OCI-LY7 (cell line): ENCODE results near the gene RANBP9. TPM values are rescaled to one million over a fixed set of nuclear protein-coding genes. Genes with fewer than 3 reads are reported as not detected.

Experiments used
- BruUV-seq: library from RNA; stranded (reverse); fragments of 400-500 nt; replicated peaks from 2 replicates; lab custom pipeline; 2021; lab: Mats Ljungman, UMichigan
- CTCF ChIA-PET: fragments of 300-600 bp; sonication (Branson Sonifier 250); formaldehyde crosslinking; loops from one replicate; lab custom pipeline; 2022; ENCODE audit warnings: antibody characterized with exemption; ENCODE audit not compliant: unreplicated experiment; lab: Charles Lee
- POLR2A ChIA-PET: fragments of 300-600 bp; sonication (Branson Sonifier 250); formaldehyde crosslinking; loops from one replicate; lab custom pipeline; 2022; ENCODE audit warnings: antibody characterized with exemption; lab: Charles Lee
- DNase-seq: peaks from one replicate; pipeline ENCODE4 v3.0.0-alpha.2; 2015; ENCODE audit warnings: low spot score
- H2AFZ ChIP-seq: fragments of 200-600 bp; sonication (generic), shearing (Covaris generic); 2 replicates; pipeline ENCODE4 v1.6.1; 2014; ENCODE audit warnings: mild to moderate bottlenecking, antibody characterized with exemption, low read length, moderate library complexity
- H3K27ac ChIP-seq: fragments of 200-600 bp; sonication (generic); 2 replicates; pipeline ENCODE4 v1.5.1; 2014; ENCODE audit warnings: mixed run types, low read depth, mild to moderate bottlenecking, moderate library complexity, low read length, inconsistent platforms; ENCODE audit not compliant: poor library complexity, severe bottlenecking
- H3K36me3 ChIP-seq: fragments of 200-600 bp; sonication (generic); 2 replicates; pipeline ENCODE4 v1.6.1; 2014; ENCODE audit warnings: mild to moderate bottlenecking, antibody characterized with exemption, low read length, moderate library complexity, mixed read lengths; ENCODE audit not compliant: insufficient read depth
- H3K4me1 ChIP-seq: fragments of 200-600 bp; sonication (generic); 2 replicates; pipeline ENCODE4 v1.5.1; 2014; ENCODE audit warnings: mild to moderate bottlenecking, low read length; ENCODE audit not compliant: insufficient read depth, poor library complexity, severe bottlenecking
- H3K4me2 ChIP-seq: fragments of 200-600 bp; sonication (generic); 2 replicates; pipeline ENCODE4 v1.6.1; 2014; ENCODE audit warnings: mild to moderate bottlenecking, low read length
- H3K4me3 ChIP-seq: fragments of 200-600 bp; sonication (generic); 2 replicates; pipeline ENCODE4 v1.5.1; 2014; ENCODE audit warnings: mild to moderate bottlenecking, low read depth, low read length; ENCODE audit not compliant: poor library complexity, severe bottlenecking
- H3K79me2 ChIP-seq: fragments of 200-600 bp; sonication (generic); 2 replicates; pipeline ENCODE4 v1.6.1; 2016; ENCODE audit warnings: low read depth, mild to moderate bottlenecking, low read length, moderate library complexity, mixed read lengths; ENCODE audit not compliant: insufficient read depth
- H3K9me2 ChIP-seq: fragments of 200-600 bp; sonication (generic); 2 replicates; pipeline ENCODE4 v1.6.1; 2016; ENCODE audit warnings: mild to moderate bottlenecking, low read length, mixed read lengths; ENCODE audit not compliant: insufficient read depth
- H3K9me3 ChIP-seq: fragments of 200-600 bp; sonication (generic); 2 replicates; pipeline ENCODE4 v1.6.1; 2014; ENCODE audit warnings: mild to moderate bottlenecking, mixed run types, low read length, mixed read lengths
- H4K20me1 ChIP-seq: fragments of 200-600 bp; sonication (generic); 2 replicates; pipeline ENCODE4 v1.6.1; 2014; ENCODE audit warnings: mild to moderate bottlenecking, antibody characterized with exemption, low read length, moderate library complexity, mixed read lengths; ENCODE audit not compliant: insufficient read depth
- CTCF ChIP-seq: fragments of 200-600 bp; sonication (generic); conservative IDR thresholded peaks from 2 replicates; pipeline ENCODE4 v1.5.1; 2014; ENCODE audit warnings: mild to moderate bottlenecking, antibody characterized with exemption, low read length, moderate library complexity, mixed read lengths
- EZH2phosphoT487 ChIP-seq: fragments of 200-600 bp; sonication (generic); IDR thresholded peaks from 2 replicates; pipeline ENCODE4 v1.6.1; 2018; ENCODE audit warnings: low read depth, borderline replicate concordance, mild to moderate bottlenecking, mixed run types, antibody characterized with exemption, low read length, moderate library complexity, mixed read lengths
- intact Hi-C: fragments of 100-400 bp; cut with micrococcal nuclease; formaldehyde crosslinking; loops from one replicate; pipeline ENCODE4 v1.10.0; 2022; ENCODE audit not compliant: unreplicated experiment
- total RNA-seq, 2 experiments: library from RNA; depleted of rRNA in 1 of 2; stranded (reverse); fragments of >200 nt in 1 of 2; shearing (Covaris generic) in 1 of 2; gene quantifications; 2 replicates each; pipeline ENCODE4 v1.2.3, GENCODE V29; 2014 to 2022

RANBP9 gene
- total RNA-seq, 2 experiments from 2014 or later: 20.5 to 35.0 TPM

GRCh38 chr6:13681305-13682061, 30.2 kb downstream of the RANBP9 start:
- H2AFZ ChIP-seq: no peak overlapping the region
- TF ChIP-seq EZH2phosphoT487: no peak
- TF ChIP-seq CTCF: no peak
- peaks cover 9% of the 10 kb centered on the region for H3K4me1 ChIP-seq
- H3K36me3 ChIP-seq: peaks cover 34% of the 10 kb centered on the region
- H3K79me2 ChIP-seq: peaks cover 53% of the 10 kb centered on the region
- CTCF ChIA-PET: interaction anchor here (1.1 kb wide), 1 partner anchor 65 kb away, joined by 7 read pairs; no protein-coding TSS in a partner anchor
- peak; percentile 11 for DNase-seq
- peaks cover 16% of the 10 kb centered on the region; the same call in 1 of the 2 replicates for H3K9me3 ChIP-seq
- POLR2A ChIA-PET: interaction anchor here (1.1 to 2.3 kb wide), 3 partner anchors 10 to 327 kb away, joined by 3 to 14 read pairs (median 3); no protein-coding TSS in a partner anchor
- 0 out of 2 replicates have a peak overlapping the region, but pooled peaks have one; percentile 15 for H3K4me2 ChIP-seq
- H3K9me2 ChIP-seq: no peaks in the 10 kb centered on the region
- no peak overlapping the region for H3K4me3 ChIP-seq
- intact Hi-C loops: no loop called here
- H3K27ac ChIP-seq: no peak overlapping the region
- no peaks in the 10 kb centered on the region for H4K20me1 ChIP-seq
- BruUV-seq: no TSS peak

GRCh38 chr6:13680448-13680968, 31.1 kb downstream of the RANBP9 start:
- DNase-seq: no peak
- Histone ChIP-seq H3K4me3 (no peak overlapping the region), H3K4me2 (no peak overlapping the region), H3K79me2 (peaks cover 63% of the 10 kb centered on the region), H3K4me1 (peaks cover 9% of the 10 kb centered on the region), H3K36me3 (peaks cover 34% of the 10 kb centered on the region), H3K9me3 (peaks cover 16% of the 10 kb centered on the region; the same call in 1 of the 2 replicates), H4K20me1 (no peaks in the 10 kb centered on the region), H3K9me2 (no peaks in the 10 kb centered on the region), H3K27ac (no peak overlapping the region), H2AFZ (no peak overlapping the region)
- POLR2A ChIA-PET: interaction anchor here (0.6 to 2.3 kb wide), 6 partner anchors 7 to 374 kb away, joined by 3 to 14 read pairs (median 3); no protein-coding TSS in a partner anchor
- no TSS peak for BruUV-seq
- CTCF ChIA-PET: interaction anchor here (1.1 kb wide), 1 partner anchor 64 kb away, joined by 7 read pairs; no protein-coding TSS in a partner anchor
- TF ChIP-seq EZH2phosphoT487 (no peak), CTCF (no peak)
- intact Hi-C loops: no loop called here
